Measurements from ENCODE around the gene COPA. TPM values are rescaled to one million over a fixed set of nuclear protein-coding genes. Genes with fewer than 3 reads are reported as not detected.

COPA gene
- total RNA-seq, 1 donor from 2014 or later = 178 TPM

DNA sequence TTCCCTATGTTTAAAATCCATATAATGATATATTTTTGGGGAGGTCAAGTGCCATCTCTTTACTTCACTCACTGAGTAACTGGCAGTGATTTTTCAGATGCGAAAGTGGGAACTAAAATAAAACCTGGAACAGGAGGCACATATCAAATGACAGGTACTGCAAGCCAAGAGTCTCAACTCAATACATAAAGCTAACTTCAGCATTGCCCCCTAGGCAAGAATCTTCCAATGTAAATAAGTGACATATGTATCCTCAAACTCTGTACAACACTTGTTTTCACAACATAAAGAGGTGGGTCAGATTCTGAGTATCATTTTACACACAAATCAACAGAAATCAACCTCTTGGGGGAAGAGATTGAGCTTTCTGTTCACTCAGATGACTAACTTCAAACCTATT is 98.8 kb downstream of the COPA start:
- no peak for DNase-seq (ENCODE audit: low spot score)
- peaks cover 41% of the 10 kb centered on the region for H3K4me1 Mint-ChIP-seq (ENCODE audit: unreplicated experiment)
- H3K9me3 Mint-ChIP-seq (ENCODE audit: unreplicated experiment) = no peaks in the 10 kb centered on the region
- no peak for TF ChIP-seq CTCF (IDR thresholded peaks at IDR 0.05; ENCODE audit: unreplicated experiment)
- no peaks in the 10 kb centered on the region for H3K27me3 Mint-ChIP-seq (ENCODE audit: unreplicated experiment)
- peaks cover 19% of the 10 kb centered on the region for H3K36me3 Mint-ChIP-seq (ENCODE audit: low read depth, unreplicated experiment)
- H3K27ac Mint-ChIP-seq (ENCODE audit: unreplicated experiment) = no peak overlapping the region
- no peak overlapping the region for H3K4me3 Mint-ChIP-seq (ENCODE audit: unreplicated experiment)

DNA sequence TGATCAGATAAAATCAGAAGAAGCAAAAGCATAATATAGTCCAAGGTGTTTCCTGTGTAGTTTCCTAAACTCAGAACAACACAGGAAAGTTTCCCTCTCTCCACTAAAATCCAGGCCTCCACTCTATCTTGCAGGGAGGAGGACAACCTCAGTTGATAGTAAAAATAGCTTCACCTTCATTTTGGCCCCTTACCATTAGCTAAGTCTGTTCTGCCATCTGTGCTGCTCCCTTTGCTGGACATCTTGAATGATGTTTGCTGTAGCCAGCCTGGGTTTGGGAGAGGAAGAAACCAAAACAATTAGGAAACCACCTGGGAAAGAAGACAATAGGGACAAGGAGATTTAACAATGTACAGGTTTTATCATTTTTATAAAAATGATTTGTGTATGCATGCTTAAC is 99.3 kb downstream of the COPA start:
- no peaks in the 10 kb centered on the region for H3K27me3 Mint-ChIP-seq (ENCODE audit: unreplicated experiment)
- H3K4me3 Mint-ChIP-seq (ENCODE audit: unreplicated experiment) = peak overlapping the region; percentile 56
- H3K27ac Mint-ChIP-seq (ENCODE audit: unreplicated experiment) = peak overlapping the region; percentile 88
- H3K36me3 Mint-ChIP-seq (ENCODE audit: low read depth, unreplicated experiment) = peaks cover 24% of the 10 kb centered on the region
- H3K9me3 Mint-ChIP-seq (ENCODE audit: unreplicated experiment) = no peaks in the 10 kb centered on the region
- no peak for DNase-seq (ENCODE audit: low spot score)
- no peak for TF ChIP-seq CTCF (IDR thresholded peaks at IDR 0.05; ENCODE audit: unreplicated experiment)
- peaks cover 41% of the 10 kb centered on the region for H3K4me1 Mint-ChIP-seq (ENCODE audit: unreplicated experiment)

DNA sequence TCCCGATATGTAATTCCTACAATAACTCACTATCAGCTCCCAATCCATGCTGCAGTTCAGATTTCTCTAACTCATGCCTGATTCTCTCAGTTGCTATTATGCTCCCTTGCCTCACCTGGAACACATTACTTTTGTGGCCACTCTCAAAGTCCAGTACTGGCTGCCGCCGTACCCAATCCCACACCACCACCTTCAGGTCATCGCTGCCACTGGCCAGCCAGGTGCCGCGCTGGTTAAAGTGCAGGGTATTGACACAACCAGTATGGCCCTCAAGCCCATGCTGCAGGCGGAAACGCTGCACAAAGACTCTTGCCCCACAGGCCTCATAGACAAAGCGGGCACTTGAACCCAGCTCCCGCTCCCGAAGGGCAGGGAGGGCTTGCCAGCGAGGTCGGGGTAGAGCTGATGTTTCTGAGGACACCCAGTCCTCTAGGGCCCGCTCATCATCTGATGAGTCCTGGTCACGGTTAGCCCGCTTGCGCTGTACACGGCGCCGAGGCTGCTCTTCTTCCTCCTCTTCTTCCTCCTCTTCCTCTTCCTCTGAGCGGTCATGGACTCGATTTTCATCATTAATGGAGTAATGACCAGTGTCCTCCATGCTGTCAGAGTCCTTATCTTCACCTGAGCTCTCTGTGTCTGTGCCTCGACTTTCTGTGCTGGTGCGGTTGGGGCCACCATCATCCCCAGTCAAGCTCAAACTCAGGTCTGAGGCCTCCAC is 103.3 kb downstream of the COPA start:
- Mint-ChIP-seq H3K27ac (ENCODE audit: unreplicated experiment) (no peak overlapping the region), H3K4me3 (ENCODE audit: unreplicated experiment) (no peak overlapping the region), H3K27me3 (ENCODE audit: unreplicated experiment) (peaks cover 1% of the 10 kb centered on the region), H3K4me1 (ENCODE audit: unreplicated experiment) (peaks cover 32% of the 10 kb centered on the region), H3K9me3 (ENCODE audit: unreplicated experiment) (no peaks in the 10 kb centered on the region), H3K36me3 (ENCODE audit: low read depth, unreplicated experiment) (peaks cover 34% of the 10 kb centered on the region)
- no peak for DNase-seq (ENCODE audit: low spot score)
- TF ChIP-seq CTCF (IDR thresholded peaks at IDR 0.05; ENCODE audit: unreplicated experiment) = no peak

Other genes starting within 250 kb of the COPA start
- gene IGSF8, start 244.6 kb downstream of the COPA start, total RNA-seq (ENCODE audit: unreplicated experiment) = 17.2 TPM
- 0.49 TPM for gene ATP1A2, start 227.5 kb downstream of the COPA start, total RNA-seq (ENCODE audit: unreplicated experiment)
- not detected for gene ATP1A4, start 191.6 kb downstream of the COPA start, total RNA-seq (ENCODE audit: unreplicated experiment)
- gene CASQ1, start 152.7 kb downstream of the COPA start, total RNA-seq (ENCODE audit: unreplicated experiment) = not detected
- 593 TPM for gene PEA15, start 137.9 kb downstream of the COPA start, total RNA-seq (ENCODE audit: unreplicated experiment)
- 134 TPM for gene DCAF8, start 80.7 kb downstream of the COPA start, total RNA-seq (ENCODE audit: unreplicated experiment)
- gene PEX19, start 58.1 kb downstream of the COPA start, total RNA-seq (ENCODE audit: unreplicated experiment) = 61.7 TPM
- 115 TPM for gene NCSTN, start 133 bp upstream of the COPA start, total RNA-seq (ENCODE audit: unreplicated experiment)
- gene NHLH1, start 23.8 kb upstream of the COPA start, total RNA-seq (ENCODE audit: unreplicated experiment) = 1.2 TPM
- 79.8 TPM for gene VANGL2, start 57.3 kb upstream of the COPA start, total RNA-seq (ENCODE audit: unreplicated experiment)
- not detected for gene SLAMF6, start 180.0 kb upstream of the COPA start, total RNA-seq (ENCODE audit: unreplicated experiment)
- gene CD84, start 236.2 kb upstream of the COPA start, total RNA-seq (ENCODE audit: unreplicated experiment) = not detected

Measured in endothelial cell (in vitro differentiated cells).